Smooth muscle cell (in vitro differentiated cells): ENCODE measurements around the gene PPP2R5A. TPM values are rescaled to one million over a fixed set of nuclear protein-coding genes. Genes with fewer than 3 reads are reported as not detected.

Experiments used
- DNase-seq: peaks from one replicate; lab custom pipeline; 2025; ENCODE audit not compliant: unreplicated experiment; lab: John Stamatoyannopoulos, UW
- H2AFZ ChIP-seq: fragments of 200-600 bp; sonication (generic); 2 replicates; pipeline ENCODE4 v1.6.0; 2016; ENCODE audit warnings: antibody characterized with exemption, low read depth, mild to moderate bottlenecking
- H3F3A ChIP-seq: fragments of 200-600 bp; sonication (generic); 2 replicates; pipeline ENCODE4 v1.6.0; 2017; ENCODE audit warnings: antibody characterized with exemption, low read depth
- H3K27ac ChIP-seq: fragments of 200-600 bp; sonication (generic); 2 replicates; pipeline ENCODE4 v1.5.1; 2016; ENCODE audit warnings: low read depth, mild to moderate bottlenecking
- H3K27me3 ChIP-seq: fragments of 200-600 bp; sonication (generic); 2 replicates; pipeline ENCODE4 v1.6.1; 2016; ENCODE audit warnings: low read depth, mild to moderate bottlenecking
- H3K36me3 ChIP-seq: fragments of 200-600 bp; sonication (generic); 2 replicates; pipeline ENCODE4 v1.5.1; 2016; ENCODE audit warnings: low read depth
- H3K4me1 ChIP-seq: fragments of 200-600 bp; sonication (generic); 2 replicates; pipeline ENCODE4 v1.5.1; 2016; ENCODE audit warnings: low read depth
- H3K4me2 ChIP-seq: fragments of 200-600 bp; sonication (generic); 2 replicates; pipeline ENCODE4 v1.6.0; 2016; ENCODE audit warnings: mild to moderate bottlenecking
- H3K4me3 ChIP-seq: fragments of 200-600 bp; sonication (generic); 2 replicates; pipeline ENCODE4 v1.5.1; 2016; ENCODE audit warnings: mild to moderate bottlenecking
- H3K79me2 ChIP-seq: fragments of 200-600 bp; sonication (generic); 2 replicates; pipeline ENCODE4 v1.6.0; 2016; ENCODE audit warnings: low read depth, mild to moderate bottlenecking
- H3K9ac ChIP-seq: fragments of 200-600 bp; sonication (generic); 2 replicates; pipeline ENCODE4 v1.6.0; 2016; ENCODE audit warnings: low read depth
- H3K9me3 ChIP-seq: fragments of 200-600 bp; sonication (generic); replicated peaks from 2 replicates; pipeline ENCODE4 v1.5.1; 2016; ENCODE audit warnings: low read depth
- H4K20me1 ChIP-seq: fragments of 200-600 bp; sonication (generic); 2 replicates; pipeline ENCODE4 v1.6.0; 2016; ENCODE audit warnings: low read depth
- WGBS: methylation state at CpG from one replicate; pipeline ENCODE4 v1.1.7; 2016; ENCODE audit warnings: low lambda C conversion rate; 5-methylcytosine and 5-hydroxymethylcytosine counted together
- polyA plus RNA-seq: library from polyadenylated mRNA; unstranded; fragments of >200 nt; fragmentation: Nextera tagmentation; extraction: Ambion mirVana; gene quantifications from 2 replicates; pipeline ENCODE4 v1.2.1, GENCODE V29; 2016
- total RNA-seq: library from RNA; depleted of rRNA; stranded (reverse); fragments of >200 nt; gene quantifications from 2 replicates; pipeline ENCODE4 v1.2.3, GENCODE V29; 2014
- TF ChIP-seq, protein P1 (sequence below): fragments of 200-600 bp; sonication (generic); IDR thresholded peaks from 2 replicates; pipeline ENCODE4 v1.5.1; 2017; ENCODE audit warnings: borderline replicate concordance, mild to moderate bottlenecking, antibody characterized with exemption; ENCODE audit not compliant: insufficient read depth, poor library complexity, severe bottlenecking

The PPP2R5A gene
- total and polyA plus RNA-seq, 2 experiments from 2014 or later, result 12.3 to 17.6 TPM

DNA sequence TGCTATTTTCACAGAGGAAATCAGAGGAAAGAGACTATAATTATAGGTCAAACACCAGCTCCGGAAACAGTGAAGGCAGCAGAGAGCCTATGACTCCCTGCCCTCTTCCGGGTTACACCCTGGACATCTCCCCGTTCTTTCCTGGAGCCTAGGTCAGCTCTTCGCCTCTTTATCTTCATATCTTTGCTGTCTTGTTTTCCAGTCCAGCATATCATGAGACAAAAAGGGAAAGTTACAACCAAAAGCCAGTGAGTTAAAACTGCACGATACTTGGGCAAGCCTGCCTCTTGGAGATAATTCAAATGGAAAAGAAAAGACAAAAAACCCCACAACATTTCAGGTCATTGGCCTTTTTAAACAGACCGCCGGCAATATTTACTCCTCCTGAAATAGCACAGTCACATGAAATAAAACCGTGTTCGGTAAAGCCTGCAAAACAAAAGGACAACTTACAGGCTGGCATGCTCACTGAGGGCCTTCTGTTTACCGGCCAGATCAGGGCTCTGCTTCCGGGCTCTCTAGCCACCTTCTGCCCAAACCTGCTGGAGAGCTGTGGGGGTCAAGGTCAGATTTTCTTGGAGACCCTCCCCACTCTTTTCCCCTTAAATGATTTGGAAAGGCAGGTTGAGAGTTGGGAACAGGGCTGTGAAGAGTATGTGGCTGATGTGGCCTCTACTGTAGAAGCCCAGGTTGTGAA, 42.8 kb upstream of the PPP2R5A start:
- no peaks in the 10 kb centered on the region for H3F3A ChIP-seq

GRCh38 chr1:212242985-212243308, 42.3 kb upstream of the PPP2R5A start:
- H3K36me3 ChIP-seq, result no peaks in the 10 kb centered on the region
- no peaks in the 10 kb centered on the region for H3F3A ChIP-seq
- H3K4me2 ChIP-seq, result no peak overlapping the region
- H3K27me3 ChIP-seq, result no peaks in the 10 kb centered on the region
- TF ChIP-seq, protein P1, sequence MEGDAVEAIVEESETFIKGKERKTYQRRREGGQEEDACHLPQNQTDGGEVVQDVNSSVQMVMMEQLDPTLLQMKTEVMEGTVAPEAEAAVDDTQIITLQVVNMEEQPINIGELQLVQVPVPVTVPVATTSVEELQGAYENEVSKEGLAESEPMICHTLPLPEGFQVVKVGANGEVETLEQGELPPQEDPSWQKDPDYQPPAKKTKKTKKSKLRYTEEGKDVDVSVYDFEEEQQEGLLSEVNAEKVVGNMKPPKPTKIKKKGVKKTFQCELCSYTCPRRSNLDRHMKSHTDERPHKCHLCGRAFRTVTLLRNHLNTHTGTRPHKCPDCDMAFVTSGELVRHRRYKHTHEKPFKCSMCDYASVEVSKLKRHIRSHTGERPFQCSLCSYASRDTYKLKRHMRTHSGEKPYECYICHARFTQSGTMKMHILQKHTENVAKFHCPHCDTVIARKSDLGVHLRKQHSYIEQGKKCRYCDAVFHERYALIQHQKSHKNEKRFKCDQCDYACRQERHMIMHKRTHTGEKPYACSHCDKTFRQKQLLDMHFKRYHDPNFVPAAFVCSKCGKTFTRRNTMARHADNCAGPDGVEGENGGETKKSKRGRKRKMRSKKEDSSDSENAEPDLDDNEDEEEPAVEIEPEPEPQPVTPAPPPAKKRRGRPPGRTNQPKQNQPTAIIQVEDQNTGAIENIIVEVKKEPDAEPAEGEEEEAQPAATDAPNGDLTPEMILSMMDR, result no peak
- H2AFZ ChIP-seq, result no peak overlapping the region
- no peaks in the 10 kb centered on the region for H3K79me2 ChIP-seq
- no peak overlapping the region for H3K4me3 ChIP-seq
- 93% methylated on average over 1 of the region's 1 CpG for WGBS
- no peak for DNase-seq
- no peaks in the 10 kb centered on the region for H3K4me1 ChIP-seq
- H4K20me1 ChIP-seq, result no peaks in the 10 kb centered on the region
- H3K9ac ChIP-seq, result no peak overlapping the region
- no peak overlapping the region for H3K27ac ChIP-seq
- no peaks in the 10 kb centered on the region for H3K9me3 ChIP-seq

More for the DNA sequence above, 42.8 kb upstream of the PPP2R5A start:
- Histone ChIP-seq H3K79me2 (no peaks in the 10 kb centered on the region), H3K27ac (no peak overlapping the region), H4K20me1 (no peaks in the 10 kb centered on the region), H2AFZ (no peak overlapping the region), H3K9me3 (no peaks in the 10 kb centered on the region), H3K4me2 (no peak overlapping the region), H3K9ac (no peak overlapping the region), H3K4me3 (no peak overlapping the region), H3K36me3 (no peaks in the 10 kb centered on the region), H3K4me1 (no peaks in the 10 kb centered on the region), H3K27me3 (no peaks in the 10 kb centered on the region)
- no peak for DNase-seq
- TF ChIP-seq, protein P1, result no peak
- 89% methylated on average over 11 of the region's 11 CpGs for WGBS

GRCh38 chr1:212244441-212244840, 40.8 kb upstream of the PPP2R5A start:
- Histone ChIP-seq H3K4me1 (no peaks in the 10 kb centered on the region), H2AFZ (no peak overlapping the region), H3K4me3 (no peak overlapping the region), H3K9me3 (no peaks in the 10 kb centered on the region), H3K27me3 (no peaks in the 10 kb centered on the region), H4K20me1 (no peaks in the 10 kb centered on the region), H3K9ac (no peak overlapping the region), H3K27ac (no peak overlapping the region), H3K4me2 (no peak overlapping the region), H3K79me2 (no peaks in the 10 kb centered on the region), H3F3A (no peaks in the 10 kb centered on the region), H3K36me3 (no peaks in the 10 kb centered on the region)
- no peak for DNase-seq
- TF ChIP-seq, protein P1, result no peak
- 97% methylated on average over 2 of the region's 2 CpGs for WGBS

GRCh38 chr1:212247179-212247721, 38.0 kb upstream of the PPP2R5A start:
- peak overlapping the region; percentile 32 for H3K4me2 ChIP-seq
- H3F3A ChIP-seq, result no peaks in the 10 kb centered on the region
- H3K79me2 ChIP-seq, result no peaks in the 10 kb centered on the region
- no peaks in the 10 kb centered on the region for H4K20me1 ChIP-seq
- H3K27ac ChIP-seq, result no peak overlapping the region
- H3K4me3 ChIP-seq, result no peak overlapping the region
- no peaks in the 10 kb centered on the region for H3K9me3 ChIP-seq
- H3K27me3 ChIP-seq, result no peaks in the 10 kb centered on the region
- TF ChIP-seq, protein P1, result no peak
- H3K9ac ChIP-seq, result no peak overlapping the region
- no peak overlapping the region for H2AFZ ChIP-seq
- H3K4me1 ChIP-seq, result no peaks in the 10 kb centered on the region
- DNase-seq, result no peak
- WGBS, result 65% methylated on average over 8 of the region's 8 CpGs
- no peaks in the 10 kb centered on the region for H3K36me3 ChIP-seq
